WTC11 (cell line): Measurements from ENCODE around the gene NANOS2. TPM values are rescaled to one million over a fixed set of nuclear protein-coding genes. Genes with fewer than 3 reads are reported as not detected.

Experiments
- ATAC-seq: fragments of 200-7000 bp; cut with Tn5 transposase; 2 replicates; pipeline ENCODE4 v1.10.0; 2021; ENCODE audit warnings: mild to moderate bottlenecking, moderate library complexity
- CTCF ChIA-PET: fragments of 300-600 bp; sonication (Branson Sonifier 250); formaldehyde crosslinking; loops from one replicate; lab custom pipeline; 2021; ENCODE audit warnings: antibody characterized with exemption; lab: Charles Lee
- POLR2A ChIA-PET: fragments of 350-600 bp; sonication (Branson Sonifier 250); formaldehyde crosslinking; loops from one replicate; lab custom pipeline; 2021; ENCODE audit warnings: antibody characterized with exemption; lab: Charles Lee
- DNase-seq: peaks from one replicate; pipeline ENCODE4 v3.0.0; 2021; ENCODE audit warnings: low spot score
- H3K27ac Mint-ChIP-seq: 2 replicates; pipeline ENCODE4 v1.8.0; 2021; ENCODE audit warnings: mixed read lengths
- H3K27me3 Mint-ChIP-seq: 2 replicates; pipeline ENCODE4 v1.8.0; 2021; ENCODE audit warnings: low read depth, mild to moderate bottlenecking, moderate library complexity, mixed read lengths
- H3K36me3 Mint-ChIP-seq: 2 replicates; pipeline ENCODE4 v1.8.0; 2021; ENCODE audit warnings: mixed read lengths
- H3K4me1 Mint-ChIP-seq: 2 replicates; pipeline ENCODE4 v1.8.0; 2022; ENCODE audit warnings: mixed read lengths
- H3K4me3 Mint-ChIP-seq: 2 replicates; pipeline ENCODE4 v1.8.0; 2021; ENCODE audit warnings: mild to moderate bottlenecking, moderate library complexity, mixed read lengths
- H3K9me3 Mint-ChIP-seq: 2 replicates; pipeline ENCODE4 v1.8.0; 2021; ENCODE audit warnings: mixed read lengths
- CBFB ChIP-seq: sonication (generic); formaldehyde crosslinking; IDR thresholded peaks from 2 replicates; pipeline ENCODE4 v1.8.1; 2022; ENCODE audit warnings: mild to moderate bottlenecking, low read depth, missing genetic modification reagents
- FOXK1 ChIP-seq: sonication (generic); formaldehyde crosslinking; IDR thresholded peaks from 2 replicates; pipeline ENCODE4 v1.8.0; 2022; ENCODE audit warnings: mild to moderate bottlenecking, moderate library complexity, missing genetic modification reagents
- GABPB1 ChIP-seq: sonication (generic); formaldehyde crosslinking; IDR thresholded peaks from 2 replicates; pipeline ENCODE4 v1.8.1; 2023; ENCODE audit warnings: mild to moderate bottlenecking, missing genetic modification reagents
- GTF2I ChIP-seq: fragments of 250-450 bp; sonication (Bioruptor Pico); conservative IDR thresholded peaks from 2 replicates; pipeline ENCODE4 v1.4.0; 2021; ENCODE audit warnings: mild to moderate bottlenecking
- NFATC4 ChIP-seq: fragments of 250-450 bp; sonication (Bioruptor Pico); IDR thresholded peaks from 2 replicates; pipeline ENCODE4 v1.9.0; 2021; ENCODE audit warnings: mild to moderate bottlenecking
- PRRX2 ChIP-seq: fragments of 250-450 bp; sonication (Bioruptor Pico); IDR thresholded peaks from 2 replicates; pipeline ENCODE4 v1.8.0; 2021; ENCODE audit warnings: mild to moderate bottlenecking
- SMAD3 ChIP-seq: sonication (generic); formaldehyde crosslinking; IDR thresholded peaks from 2 replicates; pipeline ENCODE4 v1.8.0; 2022; ENCODE audit warnings: missing genetic modification reagents, mild to moderate bottlenecking, borderline replicate concordance
- SMAD4 ChIP-seq: sonication (generic); formaldehyde crosslinking; IDR thresholded peaks from 2 replicates; pipeline ENCODE4 v1.8.0; 2022; ENCODE audit warnings: mild to moderate bottlenecking, missing genetic modification reagents
- SP1 ChIP-seq: sonication (generic); formaldehyde crosslinking; conservative IDR thresholded peaks from 2 replicates; pipeline ENCODE4 v1.8.1; 2022; ENCODE audit warnings: missing genetic modification reagents
- ZNF263 ChIP-seq: sonication (generic); formaldehyde crosslinking; IDR thresholded peaks from 2 replicates; pipeline ENCODE4 v1.8.1; 2022; ENCODE audit warnings: low read depth, mild to moderate bottlenecking, moderate library complexity, missing genetic modification reagents
- ZNF423 ChIP-seq: fragments of 250-450 bp; sonication (Bioruptor Pico); IDR thresholded peaks from 2 replicates; pipeline ENCODE4 v2.1.2; 2022; ENCODE audit warnings: mild to moderate bottlenecking, moderate library complexity
- total RNA-seq: library from RNA; stranded (reverse); gene quantifications from 3 replicates; pipeline ENCODE4 v1.2.3, GENCODE V29; 2021
- TF ChIP-seq, protein P1 (sequence below): fragments of 200-600 bp; IDR thresholded peaks from 2 replicates; pipeline ENCODE4 v1.8.0; 2022; ENCODE audit warnings: antibody characterized with exemption
- TF ChIP-seq, protein P2 (sequence below): sonication (generic); formaldehyde crosslinking; IDR thresholded peaks from 2 replicates; pipeline ENCODE4 v1.8.0; 2022; ENCODE audit warnings: mild to moderate bottlenecking, missing genetic modification reagents
- TF ChIP-seq, protein P3 (sequence below): sonication (generic); formaldehyde crosslinking; IDR thresholded peaks from 2 replicates; pipeline ENCODE4 v1.8.0; 2022; ENCODE audit warnings: mild to moderate bottlenecking, missing genetic modification reagents
- TF ChIP-seq, protein P4 (sequence below): sonication (generic); formaldehyde crosslinking; IDR thresholded peaks from 2 replicates; pipeline ENCODE4 v1.8.0; 2023; ENCODE audit warnings: missing genetic modification reagents
- TF ChIP-seq, protein P5 (sequence below): sonication (generic); formaldehyde crosslinking; IDR thresholded peaks from 2 replicates; pipeline ENCODE4 v1.8.0; 2022; ENCODE audit warnings: mild to moderate bottlenecking, missing genetic modification reagents
- TF ChIP-seq, protein P6 (sequence below): sonication (generic); formaldehyde crosslinking; IDR thresholded peaks from 2 replicates; pipeline ENCODE4 v1.8.1; 2023; ENCODE audit warnings: mild to moderate bottlenecking, missing genetic modification reagents, moderate library complexity
- TF ChIP-seq, protein P7 (sequence below): fragments of 250-450 bp; sonication (Bioruptor Pico); IDR thresholded peaks from 2 replicates; pipeline ENCODE4 v1.9.0; 2021; ENCODE audit warnings: mild to moderate bottlenecking
- TF ChIP-seq, protein P8 (sequence below): sonication (generic); formaldehyde crosslinking; IDR thresholded peaks from 2 replicates; pipeline ENCODE4 v1.8.1; 2022; ENCODE audit warnings: low read depth, mild to moderate bottlenecking, moderate library complexity, missing genetic modification reagents, borderline replicate concordance

NANOS2 gene
- total RNA-seq, 1 experiment from 2014 or later, result 0.13 TPM

DNA sequence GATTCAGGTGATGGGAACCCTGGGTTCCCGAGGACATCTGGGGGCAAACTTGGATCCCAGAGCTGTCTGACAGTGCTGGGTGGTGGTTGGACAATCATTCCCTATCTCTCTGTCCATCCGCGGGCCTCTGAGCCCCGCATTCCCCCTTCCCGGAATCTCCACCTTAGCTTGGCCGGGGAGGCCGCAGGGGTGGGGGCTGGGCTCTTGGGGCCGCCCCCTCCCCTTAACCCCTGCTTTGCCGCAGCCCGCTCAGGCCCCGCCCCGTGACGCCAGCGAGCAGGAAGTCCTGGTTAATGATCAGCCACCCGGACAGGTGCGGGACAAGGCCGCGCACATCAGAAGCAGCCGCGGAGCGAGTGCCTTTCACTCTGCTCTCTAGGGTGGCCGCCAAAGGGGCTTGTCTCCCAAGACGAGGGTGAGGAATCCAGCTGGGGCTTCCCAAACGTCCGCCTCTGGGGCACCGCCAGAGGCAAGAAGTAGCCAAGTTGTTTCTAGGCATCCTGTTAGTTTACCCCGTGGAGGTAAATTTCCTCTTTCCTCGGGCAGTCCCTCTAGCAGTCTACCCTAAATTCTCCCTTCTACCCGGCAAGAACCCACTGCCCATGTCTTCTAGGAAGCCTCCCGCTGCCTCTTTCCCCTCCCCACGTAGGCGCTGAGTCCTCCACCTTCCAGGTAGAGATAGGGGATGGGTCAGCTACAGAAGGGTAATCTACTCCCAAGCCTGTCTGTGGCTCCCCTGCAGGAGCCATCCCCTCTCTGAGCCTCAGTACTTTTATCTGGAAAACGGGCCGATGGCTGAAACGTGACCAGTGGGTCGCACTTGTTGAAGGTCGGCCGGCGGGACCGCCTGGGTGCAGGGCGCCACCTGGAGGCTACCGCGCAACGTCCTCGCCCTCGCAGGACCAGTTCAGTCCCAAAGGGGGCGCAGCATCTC, 31.7 kb downstream of the NANOS2 start (continued):
- TF ChIP-seq, protein P1, sequence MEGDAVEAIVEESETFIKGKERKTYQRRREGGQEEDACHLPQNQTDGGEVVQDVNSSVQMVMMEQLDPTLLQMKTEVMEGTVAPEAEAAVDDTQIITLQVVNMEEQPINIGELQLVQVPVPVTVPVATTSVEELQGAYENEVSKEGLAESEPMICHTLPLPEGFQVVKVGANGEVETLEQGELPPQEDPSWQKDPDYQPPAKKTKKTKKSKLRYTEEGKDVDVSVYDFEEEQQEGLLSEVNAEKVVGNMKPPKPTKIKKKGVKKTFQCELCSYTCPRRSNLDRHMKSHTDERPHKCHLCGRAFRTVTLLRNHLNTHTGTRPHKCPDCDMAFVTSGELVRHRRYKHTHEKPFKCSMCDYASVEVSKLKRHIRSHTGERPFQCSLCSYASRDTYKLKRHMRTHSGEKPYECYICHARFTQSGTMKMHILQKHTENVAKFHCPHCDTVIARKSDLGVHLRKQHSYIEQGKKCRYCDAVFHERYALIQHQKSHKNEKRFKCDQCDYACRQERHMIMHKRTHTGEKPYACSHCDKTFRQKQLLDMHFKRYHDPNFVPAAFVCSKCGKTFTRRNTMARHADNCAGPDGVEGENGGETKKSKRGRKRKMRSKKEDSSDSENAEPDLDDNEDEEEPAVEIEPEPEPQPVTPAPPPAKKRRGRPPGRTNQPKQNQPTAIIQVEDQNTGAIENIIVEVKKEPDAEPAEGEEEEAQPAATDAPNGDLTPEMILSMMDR, result peak; percentile 87
- 0 out of 2 replicates have a peak, but pooled peaks have one; percentile 27 for TF ChIP-seq ZNF423
- TF ChIP-seq PRRX2 (CRISPR knock-in tag), result 0 out of 2 replicates have a peak, but pooled peaks have one; percentile 76
- TF ChIP-seq, protein P2, sequence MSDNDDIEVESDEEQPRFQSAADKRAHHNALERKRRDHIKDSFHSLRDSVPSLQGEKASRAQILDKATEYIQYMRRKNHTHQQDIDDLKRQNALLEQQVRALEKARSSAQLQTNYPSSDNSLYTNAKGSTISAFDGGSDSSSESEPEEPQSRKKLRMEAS (CRISPR knock-in tag), result peak; percentile 37; the same call in 1 of the 2 replicates
- TF ChIP-seq, protein P3, sequence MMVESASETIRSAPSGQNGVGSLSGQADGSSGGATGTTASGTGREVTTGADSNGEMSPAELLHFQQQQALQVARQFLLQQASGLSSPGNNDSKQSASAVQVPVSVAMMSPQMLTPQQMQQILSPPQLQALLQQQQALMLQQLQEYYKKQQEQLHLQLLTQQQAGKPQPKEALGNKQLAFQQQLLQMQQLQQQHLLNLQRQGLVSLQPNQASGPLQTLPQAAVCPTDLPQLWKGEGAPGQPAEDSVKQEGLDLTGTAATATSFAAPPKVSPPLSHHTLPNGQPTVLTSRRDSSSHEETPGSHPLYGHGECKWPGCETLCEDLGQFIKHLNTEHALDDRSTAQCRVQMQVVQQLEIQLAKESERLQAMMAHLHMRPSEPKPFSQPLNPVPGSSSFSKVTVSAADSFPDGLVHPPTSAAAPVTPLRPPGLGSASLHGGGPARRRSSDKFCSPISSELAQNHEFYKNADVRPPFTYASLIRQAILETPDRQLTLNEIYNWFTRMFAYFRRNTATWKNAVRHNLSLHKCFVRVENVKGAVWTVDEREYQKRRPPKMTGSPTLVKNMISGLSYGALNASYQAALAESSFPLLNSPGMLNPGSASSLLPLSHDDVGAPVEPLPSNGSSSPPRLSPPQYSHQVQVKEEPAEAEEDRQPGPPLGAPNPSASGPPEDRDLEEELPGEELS (CRISPR knock-in tag), result peak; percentile 58; the same call in 1 of the 2 replicates
- peak; percentile 83 for TF ChIP-seq SP1 (CRISPR knock-in tag)
- TF ChIP-seq, protein P4, sequence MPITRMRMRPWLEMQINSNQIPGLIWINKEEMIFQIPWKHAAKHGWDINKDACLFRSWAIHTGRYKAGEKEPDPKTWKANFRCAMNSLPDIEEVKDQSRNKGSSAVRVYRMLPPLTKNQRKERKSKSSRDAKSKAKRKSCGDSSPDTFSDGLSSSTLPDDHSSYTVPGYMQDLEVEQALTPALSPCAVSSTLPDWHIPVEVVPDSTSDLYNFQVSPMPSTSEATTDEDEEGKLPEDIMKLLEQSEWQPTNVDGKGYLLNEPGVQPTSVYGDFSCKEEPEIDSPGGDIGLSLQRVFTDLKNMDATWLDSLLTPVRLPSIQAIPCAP (CRISPR knock-in tag), result no peak
- no peak for TF ChIP-seq NFATC4
- TF ChIP-seq, protein P5, sequence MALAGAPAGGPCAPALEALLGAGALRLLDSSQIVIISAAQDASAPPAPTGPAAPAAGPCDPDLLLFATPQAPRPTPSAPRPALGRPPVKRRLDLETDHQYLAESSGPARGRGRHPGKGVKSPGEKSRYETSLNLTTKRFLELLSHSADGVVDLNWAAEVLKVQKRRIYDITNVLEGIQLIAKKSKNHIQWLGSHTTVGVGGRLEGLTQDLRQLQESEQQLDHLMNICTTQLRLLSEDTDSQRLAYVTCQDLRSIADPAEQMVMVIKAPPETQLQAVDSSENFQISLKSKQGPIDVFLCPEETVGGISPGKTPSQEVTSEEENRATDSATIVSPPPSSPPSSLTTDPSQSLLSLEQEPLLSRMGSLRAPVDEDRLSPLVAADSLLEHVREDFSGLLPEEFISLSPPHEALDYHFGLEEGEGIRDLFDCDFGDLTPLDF (CRISPR knock-in tag), result peak; percentile 51; the same call in 1 of the 2 replicates
- TF ChIP-seq SMAD4 (CRISPR knock-in tag), result no peak
- peak; percentile 99 for TF ChIP-seq GTF2I
- TF ChIP-seq, protein P6, sequence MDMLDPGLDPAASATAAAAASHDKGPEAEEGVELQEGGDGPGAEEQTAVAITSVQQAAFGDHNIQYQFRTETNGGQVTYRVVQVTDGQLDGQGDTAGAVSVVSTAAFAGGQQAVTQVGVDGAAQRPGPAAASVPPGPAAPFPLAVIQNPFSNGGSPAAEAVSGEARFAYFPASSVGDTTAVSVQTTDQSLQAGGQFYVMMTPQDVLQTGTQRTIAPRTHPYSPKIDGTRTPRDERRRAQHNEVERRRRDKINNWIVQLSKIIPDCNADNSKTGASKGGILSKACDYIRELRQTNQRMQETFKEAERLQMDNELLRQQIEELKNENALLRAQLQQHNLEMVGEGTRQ (CRISPR knock-in tag), result peak; percentile 67
- TF ChIP-seq, protein P7, sequence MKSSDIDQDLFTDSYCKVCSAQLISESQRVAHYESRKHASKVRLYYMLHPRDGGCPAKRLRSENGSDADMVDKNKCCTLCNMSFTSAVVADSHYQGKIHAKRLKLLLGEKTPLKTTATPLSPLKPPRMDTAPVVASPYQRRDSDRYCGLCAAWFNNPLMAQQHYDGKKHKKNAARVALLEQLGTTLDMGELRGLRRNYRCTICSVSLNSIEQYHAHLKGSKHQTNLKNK (CRISPR knock-in tag), result peak; percentile 77

DNA sequence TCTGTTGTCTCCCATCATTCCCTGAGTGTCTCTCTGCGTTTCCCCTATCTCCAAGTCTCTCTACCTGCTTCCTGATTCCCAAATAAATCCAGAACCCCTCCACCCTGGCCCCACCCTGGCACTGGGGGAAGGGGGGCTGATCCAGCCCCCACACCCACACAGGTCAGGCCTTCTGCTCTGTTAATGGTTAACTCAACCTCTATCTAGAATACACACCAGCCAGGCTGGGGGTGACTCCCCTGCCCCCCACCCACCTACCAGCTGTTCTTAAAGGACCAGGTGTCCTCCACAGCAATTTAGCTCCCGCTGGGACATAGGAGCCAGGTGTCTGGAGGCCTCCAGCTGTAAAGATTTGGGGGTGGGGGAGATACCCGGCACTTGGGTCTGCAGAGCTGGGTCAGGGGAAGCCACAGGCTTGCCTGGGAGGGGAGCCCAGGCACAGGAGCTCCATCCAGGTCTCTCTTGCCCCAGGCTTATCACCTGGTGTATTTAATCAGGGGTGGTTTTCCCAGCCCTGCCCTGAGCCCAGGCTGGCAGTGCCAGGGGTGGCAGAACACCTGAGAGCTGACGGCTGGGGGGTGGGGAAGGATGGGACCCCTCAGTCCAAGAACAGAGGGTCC, 32.6 kb downstream of the NANOS2 start:
- TF ChIP-seq FOXK1 (0 out of 2 replicates have a peak, but pooled peaks have one; percentile 17), SMAD3 (no peak), ZNF263 (CRISPR knock-in tag) (no peak), CBFB (CRISPR knock-in tag) (no peak), SMAD4 (CRISPR knock-in tag) (no peak), ZNF423 (peak; percentile 90), SP1 (CRISPR knock-in tag) (peak; percentile 33; the same call in 1 of the 2 replicates), GABPB1 (CRISPR knock-in tag) (0 out of 2 replicates have a peak, but pooled peaks have one; percentile 22)
- TF ChIP-seq, protein P8, sequence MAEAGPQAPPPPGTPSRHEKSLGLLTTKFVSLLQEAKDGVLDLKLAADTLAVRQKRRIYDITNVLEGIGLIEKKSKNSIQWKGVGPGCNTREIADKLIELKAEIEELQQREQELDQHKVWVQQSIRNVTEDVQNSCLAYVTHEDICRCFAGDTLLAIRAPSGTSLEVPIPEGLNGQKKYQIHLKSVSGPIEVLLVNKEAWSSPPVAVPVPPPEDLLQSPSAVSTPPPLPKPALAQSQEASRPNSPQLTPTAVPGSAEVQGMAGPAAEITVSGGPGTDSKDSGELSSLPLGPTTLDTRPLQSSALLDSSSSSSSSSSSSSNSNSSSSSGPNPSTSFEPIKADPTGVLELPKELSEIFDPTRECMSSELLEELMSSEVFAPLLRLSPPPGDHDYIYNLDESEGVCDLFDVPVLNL (CRISPR knock-in tag), result no peak
- Mint-ChIP-seq H3K9me3 (no peaks in the 10 kb centered on the region), H3K27me3 (no peaks in the 10 kb centered on the region), H3K27ac (peak overlapping the region; percentile 70), H3K36me3 (no peaks in the 10 kb centered on the region), H3K4me1 (peaks cover 43% of the 10 kb centered on the region), H3K4me3 (peak overlapping the region; percentile 76)
- peak; percentile 56 for DNase-seq
- ChIA-PET CTCF (interaction anchor here (0.6 to 8.5 kb wide), 13 partner anchors 17 to 796 kb away, joined by 3 to 212 read pairs (median 4); partner anchors contain the start of genes CCDC61, FOXA3, MYPOP and RSPH6A), POLR2A (interaction anchor here (0.6 to 3.0 kb wide), 4 partner anchors 18 to 113 kb away, joined by 4 to 42 read pairs (median 6); partner anchors contain the start of genes FOXA3, NOVA2, SIX5 and SYMPK)
- ATAC-seq, result peak; percentile 4
